NCI-H2029 (cell line): Measurements from ENCODE around the gene S1PR3.

Source experiments
- DNase-seq: peaks from one replicate; lab custom pipeline; 2025; lab: John Stamatoyannopoulos, UW

S1PR3 gene

GRCh38 chr9:89038382-89039103 is 47.3 kb downstream of the S1PR3 start:
- no peak for DNase-seq

- no peak for DNase-seq
Observed at GRCh38 chr9:89039104-89039465, 47.8 kb downstream of the S1PR3 start.

GRCh38 chr9:89039664-89040063 is 48.4 kb downstream of the S1PR3 start:
- no peak for DNase-seq

GRCh38 chr9:89042984-89043383 is 51.7 kb downstream of the S1PR3 start:
- DNase-seq: no peak

GRCh38 chr9:89044104-89044503 is 52.8 kb downstream of the S1PR3 start:
- no peak for DNase-seq

GRCh38 chr9:89044881-89045280 is 53.6 kb downstream of the S1PR3 start:
- DNase-seq: no peak

GRCh38 chr9:89046832-89047231 is 55.6 kb downstream of the S1PR3 start:
- DNase-seq: no peak

GRCh38 chr9:89047667-89048066 is 56.4 kb downstream of the S1PR3 start:
- DNase-seq: no peak

- DNase-seq: no peak
Observed at GRCh38 chr9:89048616-89049015, 57.3 kb downstream of the S1PR3 start.

- DNase-seq: no peak
Observed at GRCh38 chr9:89049646-89050045, 58.4 kb downstream of the S1PR3 start.

GRCh38 chr9:89051421-89052025 is 60.3 kb downstream of the S1PR3 start:
- no peak for DNase-seq

- DNase-seq: no peak
Observed at GRCh38 chr9:89052470-89053097, 61.3 kb downstream of the S1PR3 start.

- DNase-seq: no peak
Observed at GRCh38 chr9:89053301-89053700, 62.0 kb downstream of the S1PR3 start.
